Adrenal gland (tissue), 12 donors: ENCODE data around the gene FAM241A. TPM values are rescaled to one million over a fixed set of nuclear protein-coding genes. Genes with fewer than 3 reads are reported as not detected.
"Not testable (repeated sequence)": the region's sequence is repeated elsewhere in the genome, so short reads cannot be mapped to it uniquely, and the experiment has no call there.

Source experiments
- DNase-seq, 7 donors: peaks; one replicate each; pipeline ENCODE4 v3.0.0-alpha.2; 2019 to 2020
- H3K27ac ChIP-seq, 5 donors: fragments of 200-600 bp; sonication (generic) in 4 of 5; 1 replicate in 3 of 5; 2 replicates in 2 of 5; pipeline versions ENCODE4 v1.5.1 to v1.8.0; 2016 to 2020; ENCODE audit warnings: mild to moderate bottlenecking in 1 of 5
- H3K27me3 ChIP-seq: fragments of 200-600 bp; 2 replicates; pipeline ENCODE4 v1.8.0; 2021
- H3K36me3 ChIP-seq, 2 donors: fragments of 200-600 bp; replicated peaks in 1 of 2; 1 replicate in 1 of 2; 2 replicates in 1 of 2; pipeline versions ENCODE4 v1.5.1 to v1.8.0; 2018 to 2022
- H3K4me1 ChIP-seq, 2 donors: fragments of 200-600 bp; replicated peaks in 1 of 2; 1 replicate in 1 of 2; 2 replicates in 1 of 2; pipeline versions ENCODE4 v1.5.1 to v1.8.0; 2018 to 2021
- H3K4me3 ChIP-seq, 4 donors: fragments of 200-600 bp; sonication (generic) in 3 of 4; one replicate each; pipeline ENCODE4 v1.5.1; 2016 to 2018
- H3K9me3 ChIP-seq, 3 donors: fragments of 200-600 bp; sonication (generic) in 1 of 3; replicated peaks in 1 of 3; 1 replicate in 2 of 3; 2 replicates in 1 of 3; pipeline versions ENCODE4 v1.5.1 to v1.8.0; 2016 to 2021
- POLR2A ChIP-seq, 2 donors: fragments of 450-650 bp; IDR thresholded peaks; one replicate each; pipeline ENCODE4 v1.6.1; 2017; ENCODE audit warnings: antibody characterized with exemption in 2 of 2, mild to moderate bottlenecking in 2 of 2, moderate library complexity in 1 of 2
- WGBS, 4 donors: extraction: QIAGEN DNeasy Blood & Tissue Kit in 2 of 4; methylation state at CpG; one replicate each; pipeline versions ENCODE4 v1.1.5 to v1.1.7; 2013 to 2017; 5-methylcytosine and 5-hydroxymethylcytosine counted together
- intact Hi-C, 2 donors: fragments of 100-400 bp; cut with DNase I; formaldehyde crosslinking; loops; one replicate each; pipeline versions ENCODE4 v1.14.1 to v1.15.0; 2022 to 2023
- polyA plus RNA-seq, 3 donors: library from polyadenylated mRNA; stranded (reverse); fragments of 200-250 nt in 2 of 3; fragments of 350-450 nt in 1 of 3; fragmentation: Illumina TruSeq in 1 of 3; extraction: RNeasy Lipid Tissue Mini Kit (QIAGEN cat#74804) in 1 of 3; gene quantifications; one replicate each; pipeline ENCODE4 v1.2.3, GENCODE V29; 2013 to 2014
- total RNA-seq, 9 donors: library from RNA; depleted of rRNA in 4 of 9; stranded (reverse); fragments of >200 nt in 4 of 9; fragments of 120-200 nt in 1 of 9; fragmentation: NEBNext Ultra II Directional in 1 of 9; extraction: Animal tissue kit (Norgen Biotek cat#: 25700) in 1 of 9; gene quantifications; one replicate each; pipeline versions ENCODE4 v1.1.0 to v1.2.4, GENCODE V29; 2013 to 2023
- TF ChIP-seq, protein P1 (sequence below), 6 experiments: fragments of 450-650 bp in 4 of 6; fragments of 200-600 bp in 2 of 6; sonication (generic) in 1 of 6; IDR thresholded peaks; 1 replicate in 5 of 6; 2 replicates in 1 of 6; pipeline versions ENCODE4 v1.5.1 to v1.8.0; 2016 to 2021; ENCODE audit warnings: antibody characterized with exemption in 6 of 6, mild to moderate bottlenecking in 2 of 6, moderate library complexity in 1 of 6
- donor health status: healthy with polysubstance abuse.
- donor health status: Bipolar disorder and iron deficiency.
- donor health status: DM: yes; HTN: yes; CAD: no.
- donor health status: DM: no; HTN: no; CAD: no.
- donor health status: DM: no; HTN: no; CAD: no.
- donor health status: DM: yes; HTN: yes; CAD: no.

Gene FAM241A
- total and polyA plus RNA-seq, 12 donors = 0.55 to 4.6 (median 2.8) TPM

GRCh38 chr4:112173593-112174558 is 28.6 kb downstream of the FAM241A start:
- Histone ChIP-seq H3K4me1 (peaks cover 0 to 8% of the 10 kb centered on the region in 2 donors), H3K36me3 (no peaks in the 10 kb centered on the region), H3K9me3 (no peaks in the 10 kb centered on the region), H3K27ac (no peak overlapping the region), H3K27me3 (no peaks in the 10 kb centered on the region), H3K4me3 (no peak overlapping the region)
- DNase-seq = no peak
- no peak for TF ChIP-seq POLR2A (IDR thresholded peaks at IDR 0.05)
- TF ChIP-seq, protein P1, sequence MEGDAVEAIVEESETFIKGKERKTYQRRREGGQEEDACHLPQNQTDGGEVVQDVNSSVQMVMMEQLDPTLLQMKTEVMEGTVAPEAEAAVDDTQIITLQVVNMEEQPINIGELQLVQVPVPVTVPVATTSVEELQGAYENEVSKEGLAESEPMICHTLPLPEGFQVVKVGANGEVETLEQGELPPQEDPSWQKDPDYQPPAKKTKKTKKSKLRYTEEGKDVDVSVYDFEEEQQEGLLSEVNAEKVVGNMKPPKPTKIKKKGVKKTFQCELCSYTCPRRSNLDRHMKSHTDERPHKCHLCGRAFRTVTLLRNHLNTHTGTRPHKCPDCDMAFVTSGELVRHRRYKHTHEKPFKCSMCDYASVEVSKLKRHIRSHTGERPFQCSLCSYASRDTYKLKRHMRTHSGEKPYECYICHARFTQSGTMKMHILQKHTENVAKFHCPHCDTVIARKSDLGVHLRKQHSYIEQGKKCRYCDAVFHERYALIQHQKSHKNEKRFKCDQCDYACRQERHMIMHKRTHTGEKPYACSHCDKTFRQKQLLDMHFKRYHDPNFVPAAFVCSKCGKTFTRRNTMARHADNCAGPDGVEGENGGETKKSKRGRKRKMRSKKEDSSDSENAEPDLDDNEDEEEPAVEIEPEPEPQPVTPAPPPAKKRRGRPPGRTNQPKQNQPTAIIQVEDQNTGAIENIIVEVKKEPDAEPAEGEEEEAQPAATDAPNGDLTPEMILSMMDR (IDR thresholded peaks at IDR 0.05) = no peak
- intact Hi-C loops = no loop called here
- WGBS, 4 donors = 94 to 96% (median 96%) methylated on average over 8 of the region's 8 CpGs

DNA sequence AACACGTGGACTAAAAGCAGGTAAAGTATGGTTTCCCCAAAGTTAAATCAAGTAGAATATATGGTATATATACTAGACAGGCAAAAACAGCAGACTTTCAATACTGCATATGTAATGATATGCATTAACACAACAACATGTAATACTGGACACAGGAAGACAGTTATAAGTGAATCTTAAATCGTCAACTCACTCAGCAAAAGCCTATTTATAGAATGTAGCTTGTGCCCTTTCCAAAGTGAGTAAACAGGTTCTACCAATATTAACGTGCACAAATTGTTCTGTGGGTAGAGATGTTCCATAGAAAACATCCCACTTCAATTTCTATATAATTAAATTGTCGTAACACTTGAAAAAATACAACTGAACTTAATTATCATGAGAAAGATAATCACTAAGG is 30.6 kb downstream of the FAM241A start:
- no peaks in the 10 kb centered on the region for H3K36me3 ChIP-seq
- TF ChIP-seq, protein P1 (IDR thresholded peaks at IDR 0.05) = no peak
- TF ChIP-seq POLR2A (IDR thresholded peaks at IDR 0.05) = no peak
- DNase-seq = no peak
- no peak overlapping the region for H3K4me3 ChIP-seq
- H3K9me3 ChIP-seq = no peaks in the 10 kb centered on the region
- H3K4me1 ChIP-seq = peaks cover 0 to 3% of the 10 kb centered on the region in 2 donors
- H3K27me3 ChIP-seq = no peaks in the 10 kb centered on the region
- 83 to 86% (median 85%) methylated on average over 4 of the region's 4 CpGs for WGBS, 4 donors
- intact Hi-C loops = no loop called here
- H3K27ac ChIP-seq = no peak overlapping the region

DNA sequence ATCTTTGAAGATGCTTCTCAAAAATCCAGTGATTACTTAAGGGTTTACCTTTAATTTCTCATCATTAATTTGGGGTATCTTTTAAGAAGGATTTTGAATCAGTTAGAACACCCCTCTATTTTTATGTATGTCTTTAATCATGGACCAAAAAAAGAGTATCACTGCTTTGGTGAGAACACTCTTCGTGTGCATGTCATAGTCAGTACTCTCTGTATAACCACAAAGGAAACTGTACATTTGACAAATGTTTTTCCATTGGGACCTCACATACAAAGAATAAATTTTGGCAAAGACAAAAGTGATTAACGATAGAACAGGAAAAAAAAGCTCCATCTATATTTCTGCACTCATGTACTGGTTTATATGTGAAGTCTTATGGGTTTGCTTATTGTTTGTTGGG is 31.3 kb downstream of the FAM241A start:
- 60 to 76% (median 67%) methylated on average over 2 of the region's 2 CpGs for WGBS, 4 donors
- intact Hi-C loops = no loop called here
- Histone ChIP-seq H3K9me3 (no peaks in the 10 kb centered on the region), H3K27ac (no peak overlapping the region), H3K4me1 (no peaks in the 10 kb centered on the region), H3K36me3 (no peaks in the 10 kb centered on the region), H3K4me3 (no peak overlapping the region), H3K27me3 (no peaks in the 10 kb centered on the region)
- TF ChIP-seq POLR2A (IDR thresholded peaks at IDR 0.05) = no peak
- TF ChIP-seq, protein P1 (IDR thresholded peaks at IDR 0.05) = no peak
- DNase-seq = no peak

GRCh38 chr4:112178741-112179140 is 33.5 kb downstream of the FAM241A start:
- WGBS, 4 donors = 84 to 94% (median 92%) methylated on average over 3 of the region's 3 CpGs

More at GRCh38 chr4:112178741-112179140, 33.5 kb downstream of the FAM241A start:
- H3K4me3 ChIP-seq, intact Hi-C loops, H3K27me3 ChIP-seq, H3K36me3 ChIP-seq, H3K4me1 ChIP-seq, H3K27ac ChIP-seq, H3K9me3 ChIP-seq, DNase-seq: not testable (repeated sequence)
